HEK293 (cell line): ENCODE measurements around the gene CDC20.

Experiments
- CTCF ChIA-PET: fragments of 350-600 bp; formaldehyde crosslinking; extraction: SDS; loops from one replicate; lab custom pipeline; 2021; ENCODE audit warnings: antibody characterized with exemption; lab: Yijun Ruan, JAX
- POLR2A ChIA-PET: fragments of 300-600 bp; formaldehyde crosslinking; extraction: SDS; loops from one replicate; lab custom pipeline; 2020; ENCODE audit warnings: antibody characterized with exemption, inconsistent platforms; lab: Yijun Ruan, JAX
- H3K27ac ChIP-seq: fragments of 200-500 bp; sonication (Bioruptor generic); 2 replicates; pipeline ENCODE4 v1.5.1; 2014; ENCODE audit warnings: low read depth, low read length, control low read depth, inconsistent platforms; ENCODE audit errors: extremely low read depth
- H3K36me3 ChIP-seq, 2 experiments: fragments of 200-500 bp in 1 of 2; sonication (Bioruptor generic) in 1 of 2; 1 replicate in 1 of 2; 2 replicates in 1 of 2; pipeline ENCODE4 v1.5.1; 2014 to 2017; ENCODE audit warnings: inconsistent platforms in 2 of 2, low read length in 2 of 2; ENCODE audit not compliant: control insufficient read depth in 2 of 2, insufficient read depth in 1 of 2
- H3K4me1 ChIP-seq: fragments of 200-500 bp; sonication (Bioruptor generic); 2 replicates; pipeline ENCODE4 v1.5.1; 2014; ENCODE audit warnings: mild to moderate bottlenecking, low read length, inconsistent platforms; ENCODE audit not compliant: control insufficient read depth, insufficient read depth
- H3K4me3 ChIP-seq: 2 replicates; pipeline ENCODE4 v1.5.1; 2011; ENCODE audit warnings: low read depth, mild to moderate bottlenecking, control low read depth, low read length, moderate library complexity
- H3K9me3 ChIP-seq: fragments of 200-500 bp; sonication (Bioruptor generic); 2 replicates; pipeline ENCODE4 v1.5.1; 2014; ENCODE audit warnings: low read depth, low read length, inconsistent platforms; ENCODE audit not compliant: control insufficient read depth, insufficient read depth
- GFI1B ChIP-seq: fragments of 450-650 bp; formaldehyde crosslinking; IDR thresholded peaks from 2 replicates; pipeline ENCODE4 v1.5.1; 2016; ENCODE audit warnings: missing biosample characterization, missing genetic modification characterization
- KLF1 ChIP-seq: fragments of 450-650 bp; formaldehyde crosslinking; IDR thresholded peaks from 2 replicates; pipeline ENCODE4 v1.5.1; 2016; ENCODE audit warnings: missing biosample characterization, missing genetic modification characterization
- KLF16 ChIP-seq: fragments of 450-650 bp; formaldehyde crosslinking; IDR thresholded peaks from 2 replicates; pipeline ENCODE4 v1.5.1; 2017; ENCODE audit warnings: missing biosample characterization, missing genetic modification characterization
- MZF1 ChIP-seq: fragments of 450-650 bp; formaldehyde crosslinking; IDR thresholded peaks from 2 replicates; pipeline ENCODE4 v1.5.1; 2017; ENCODE audit warnings: missing biosample characterization, missing genetic modification characterization, borderline replicate concordance
- OSR2 ChIP-seq: fragments of 450-650 bp; formaldehyde crosslinking; IDR thresholded peaks from 2 replicates; pipeline ENCODE4 v1.5.1; 2016; ENCODE audit warnings: missing biosample characterization, missing genetic modification characterization
- OVOL3 ChIP-seq: fragments of 450-650 bp; formaldehyde crosslinking; IDR thresholded peaks from 2 replicates; pipeline ENCODE4 v1.5.1; 2016; ENCODE audit warnings: missing biosample characterization, missing genetic modification characterization
- SP2 ChIP-seq: fragments of 450-650 bp; formaldehyde crosslinking; IDR thresholded peaks from 2 replicates; pipeline ENCODE4 v1.5.1; 2016; ENCODE audit warnings: missing biosample characterization, missing genetic modification characterization
- WT1 ChIP-seq: fragments of 450-650 bp; formaldehyde crosslinking; IDR thresholded peaks from 2 replicates; pipeline ENCODE4 v1.5.1; 2016; ENCODE audit warnings: missing biosample characterization, missing genetic modification characterization
- ZBTB17 ChIP-seq: fragments of 450-650 bp; formaldehyde crosslinking; IDR thresholded peaks from 2 replicates; pipeline ENCODE4 v1.5.1; 2016; ENCODE audit warnings: missing biosample characterization, missing genetic modification characterization
- ZEB2 ChIP-seq: fragments of 450-650 bp; formaldehyde crosslinking; IDR thresholded peaks from 2 replicates; pipeline ENCODE4 v1.5.1; 2016; ENCODE audit warnings: missing biosample characterization, missing genetic modification characterization
- ZFP69B ChIP-seq: fragments of 450-650 bp; formaldehyde crosslinking; IDR thresholded peaks from 2 replicates; pipeline ENCODE4 v1.5.1; 2016; ENCODE audit warnings: missing biosample characterization, missing genetic modification characterization
- ZNF114 ChIP-seq: fragments of 450-650 bp; formaldehyde crosslinking; IDR thresholded peaks from 2 replicates; pipeline ENCODE4 v1.5.0; 2017; ENCODE audit warnings: missing biosample characterization, missing genetic modification characterization
- ZNF19 ChIP-seq: fragments of 450-650 bp; formaldehyde crosslinking; IDR thresholded peaks from 2 replicates; pipeline ENCODE4; 2016; ENCODE audit warnings: missing biosample characterization, missing genetic modification characterization, low read depth
- ZNF2 ChIP-seq: fragments of 450-650 bp; formaldehyde crosslinking; IDR thresholded peaks from 2 replicates; pipeline ENCODE4 v1.5.1; 2016; ENCODE audit warnings: missing biosample characterization, missing genetic modification characterization
- ZNF202 ChIP-seq: fragments of 450-650 bp; formaldehyde crosslinking; IDR thresholded peaks from 2 replicates; pipeline ENCODE4 v1.5.1; 2016; ENCODE audit warnings: missing biosample characterization, missing genetic modification characterization, borderline replicate concordance
- ZNF211 ChIP-seq: fragments of 450-650 bp; formaldehyde crosslinking; IDR thresholded peaks from 2 replicates; pipeline ENCODE4 v1.5.1; 2016; ENCODE audit warnings: low read depth, missing biosample characterization, missing genetic modification characterization
- ZNF223 ChIP-seq: fragments of 450-650 bp; formaldehyde crosslinking; IDR thresholded peaks from 2 replicates; pipeline ENCODE4 v1.5.1; 2016; ENCODE audit warnings: missing biosample characterization, missing genetic modification characterization
- ZNF24 ChIP-seq: fragments of 450-650 bp; formaldehyde crosslinking; IDR thresholded peaks from 2 replicates; pipeline ENCODE4 v1.5.1; 2016; ENCODE audit warnings: missing biosample characterization, missing genetic modification characterization
- ZNF292 ChIP-seq: fragments of 450-650 bp; formaldehyde crosslinking; IDR thresholded peaks from 2 replicates; pipeline ENCODE4 v1.5.1; 2016; ENCODE audit warnings: low read depth, missing biosample characterization, missing genetic modification characterization, borderline replicate concordance
- ZNF324 ChIP-seq: fragments of 450-650 bp; formaldehyde crosslinking; IDR thresholded peaks from 2 replicates; pipeline ENCODE4 v1.5.1; 2016; ENCODE audit warnings: missing biosample characterization, missing genetic modification characterization
- ZNF366 ChIP-seq: fragments of 450-650 bp; formaldehyde crosslinking; conservative IDR thresholded peaks from 2 replicates; pipeline ENCODE4 v1.5.1; 2016; ENCODE audit warnings: missing biosample characterization, missing genetic modification characterization
- ZNF473 ChIP-seq: fragments of 450-650 bp; formaldehyde crosslinking; IDR thresholded peaks from 2 replicates; pipeline ENCODE4 v1.5.1; 2017; ENCODE audit warnings: missing biosample characterization, missing genetic modification characterization
- ZNF658 ChIP-seq: fragments of 450-650 bp; formaldehyde crosslinking; IDR thresholded peaks from 2 replicates; pipeline ENCODE4; 2016; ENCODE audit warnings: missing biosample characterization, missing genetic modification characterization
- ZNF843 ChIP-seq: fragments of 450-650 bp; formaldehyde crosslinking; IDR thresholded peaks from 2 replicates; pipeline ENCODE4 v1.5.1; 2016; ENCODE audit warnings: missing biosample characterization, missing genetic modification characterization
- ZSCAN16 ChIP-seq: fragments of 450-650 bp; formaldehyde crosslinking; IDR thresholded peaks from 2 replicates; pipeline ENCODE4 v1.5.1; 2016; ENCODE audit warnings: missing biosample characterization, missing genetic modification characterization
- TF ChIP-seq, protein P1 (sequence below): fragments of 450-650 bp; formaldehyde crosslinking; conservative IDR thresholded peaks from 2 replicates; pipeline ENCODE4 v1.5.1; 2016; ENCODE audit warnings: low read depth, missing biosample characterization, missing genetic modification characterization
- TF ChIP-seq, protein P2 (sequence below): fragments of 450-650 bp; formaldehyde crosslinking; IDR thresholded peaks from 2 replicates; pipeline ENCODE4 v1.5.1; 2017; ENCODE audit warnings: missing biosample characterization, missing genetic modification characterization
- TF ChIP-seq, protein P3 (sequence below): fragments of 450-650 bp; IDR thresholded peaks from 2 replicates; pipeline ENCODE4 v1.5.1; 2018; ENCODE audit warnings: missing biosample characterization, mild to moderate bottlenecking, missing genetic modification characterization

Gene CDC20

DNA sequence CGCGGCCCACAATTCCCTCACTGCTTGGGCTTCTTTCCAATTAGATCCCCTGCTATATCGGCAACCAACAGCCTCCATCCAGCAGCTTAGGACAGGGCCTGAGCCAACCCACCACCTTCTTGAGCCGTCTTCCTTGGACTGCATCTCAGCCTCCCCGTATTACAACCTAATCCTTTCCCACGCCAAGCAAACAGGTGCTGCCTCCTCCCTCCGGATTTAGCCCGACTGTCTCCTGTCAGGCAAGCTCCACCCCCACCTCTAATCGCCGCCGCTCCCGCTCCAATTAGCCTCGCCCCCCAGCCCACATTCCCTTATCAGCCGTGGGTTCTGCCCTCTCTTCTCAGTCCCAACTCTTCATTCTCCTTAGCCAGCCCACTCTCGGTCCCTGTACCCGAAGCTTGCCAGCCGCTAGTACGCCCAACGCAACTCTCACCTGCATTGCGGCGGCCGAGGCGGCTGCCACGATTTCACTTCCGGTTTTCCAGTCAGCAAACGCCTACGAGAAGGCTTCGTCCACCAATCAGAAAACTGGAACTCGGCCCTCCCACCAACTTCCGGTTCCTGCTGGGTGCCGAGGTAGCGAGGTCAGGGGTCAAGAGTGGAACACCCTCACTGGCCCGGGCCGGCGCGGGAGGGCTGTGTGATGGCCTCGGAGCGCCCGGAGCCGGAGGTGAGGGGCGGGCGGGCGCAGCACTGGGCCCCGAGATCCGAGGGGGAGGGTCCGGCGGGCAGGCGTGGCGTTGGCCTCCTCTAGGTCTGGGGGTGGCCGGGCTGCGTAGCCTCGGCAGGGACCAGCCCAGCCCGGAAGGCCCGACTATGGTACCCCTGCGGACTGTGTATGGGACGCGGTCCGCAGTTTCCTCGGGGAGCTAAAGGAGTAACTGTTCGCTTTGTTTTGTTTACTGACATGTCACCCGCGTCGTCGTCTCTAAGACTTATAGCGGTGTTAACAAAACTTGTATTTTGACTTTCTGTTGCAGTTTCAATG is 30.8 kb downstream of the CDC20 start, which contains the start of the genes MED8 and SZT2 (continued):
- peak; percentile 91 for TF ChIP-seq KLF16 (tag by site-specific recombination)
- TF ChIP-seq, protein P1, sequence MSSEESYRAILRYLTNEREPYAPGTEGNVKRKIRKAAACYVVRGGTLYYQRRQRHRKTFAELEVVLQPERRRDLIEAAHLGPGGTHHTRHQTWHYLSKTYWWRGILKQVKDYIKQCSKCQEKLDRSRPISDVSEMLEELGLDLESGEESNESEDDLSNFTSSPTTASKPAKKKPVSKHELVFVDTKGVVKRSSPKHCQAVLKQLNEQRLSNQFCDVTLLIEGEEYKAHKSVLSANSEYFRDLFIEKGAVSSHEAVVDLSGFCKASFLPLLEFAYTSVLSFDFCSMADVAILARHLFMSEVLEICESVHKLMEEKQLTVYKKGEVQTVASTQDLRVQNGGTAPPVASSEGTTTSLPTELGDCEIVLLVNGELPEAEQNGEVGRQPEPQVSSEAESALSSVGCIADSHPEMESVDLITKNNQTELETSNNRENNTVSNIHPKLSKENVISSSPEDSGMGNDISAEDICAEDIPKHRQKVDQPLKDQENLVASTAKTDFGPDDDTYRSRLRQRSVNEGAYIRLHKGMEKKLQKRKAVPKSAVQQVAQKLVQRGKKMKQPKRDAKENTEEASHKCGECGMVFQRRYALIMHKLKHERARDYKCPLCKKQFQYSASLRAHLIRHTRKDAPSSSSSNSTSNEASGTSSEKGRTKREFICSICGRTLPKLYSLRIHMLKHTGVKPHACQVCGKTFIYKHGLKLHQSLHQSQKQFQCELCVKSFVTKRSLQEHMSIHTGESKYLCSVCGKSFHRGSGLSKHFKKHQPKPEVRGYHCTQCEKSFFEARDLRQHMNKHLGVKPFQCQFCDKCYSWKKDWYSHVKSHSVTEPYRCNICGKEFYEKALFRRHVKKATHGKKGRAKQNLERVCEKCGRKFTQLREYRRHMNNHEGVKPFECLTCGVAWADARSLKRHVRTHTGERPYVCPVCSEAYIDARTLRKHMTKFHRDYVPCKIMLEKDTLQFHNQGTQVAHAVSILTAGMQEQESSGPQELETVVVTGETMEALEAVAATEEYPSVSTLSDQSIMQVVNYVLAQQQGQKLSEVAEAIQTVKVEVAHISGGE (tag by site-specific recombination): peak; percentile 90
- no peak for TF ChIP-seq ZFP69B (tag by site-specific recombination)
- no peak for TF ChIP-seq ZNF292 (tag by site-specific recombination)
- no peak for TF ChIP-seq ZNF223 (tag by site-specific recombination)
- TF ChIP-seq ZNF658 (tag by site-specific recombination): no peak
- no peak for TF ChIP-seq ZNF211 (tag by site-specific recombination)
- peak; percentile 35 for TF ChIP-seq ZNF2 (tag by site-specific recombination)
- peak; percentile 98 for TF ChIP-seq SP2 (tag by site-specific recombination)

DNA sequence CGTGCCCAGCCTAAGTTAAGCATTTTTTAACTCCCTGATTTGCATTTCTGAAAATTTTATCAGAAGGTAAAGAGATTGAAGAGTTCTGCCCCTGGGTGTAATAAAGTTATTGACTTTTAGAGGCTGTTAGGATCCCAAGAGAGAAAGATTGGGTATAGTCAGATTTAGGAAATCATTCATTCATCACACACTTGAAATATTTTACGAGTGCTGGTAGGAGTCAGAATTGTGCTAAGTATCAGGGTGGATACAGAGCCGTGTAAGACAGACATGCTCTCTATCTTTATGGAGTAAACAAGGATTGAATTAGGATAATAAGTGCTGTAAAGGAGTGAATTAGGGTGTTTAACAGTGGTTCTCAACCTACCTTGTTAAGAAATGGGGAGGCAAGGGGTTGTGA is 33.9 kb downstream of the CDC20 start:
- no peaks in the 10 kb centered on the region for H3K9me3 ChIP-seq
- H3K4me3 ChIP-seq: no peak overlapping the region
- H3K4me1 ChIP-seq: peaks cover 11% of the 10 kb centered on the region
- H3K27ac ChIP-seq: no peak overlapping the region
- peaks cover 0 to 9% of the 10 kb centered on the region in 2 experiments; a peak in 2 of 3 replicates for H3K36me3 ChIP-seq
- POLR2A ChIA-PET: interaction anchor here (0.6 to 0.7 kb wide), 4 partner anchors 7 to 417 kb away, joined by 4 to 8 read pairs (median 6); no protein-coding TSS in a partner anchor
- CTCF ChIA-PET: interaction anchor here (0.7 kb wide), 1 partner anchor 867 kb away, joined by 3 read pairs; no protein-coding TSS in a partner anchor
- TF ChIP-seq GFI1B (0 out of 2 replicates have a peak, but pooled peaks have one; percentile 35), ZNF843 (tag by site-specific recombination) (peak; percentile 48; the same call in 1 of the 2 replicates), ZEB2 (tag by site-specific recombination) (no peak), WT1 (tag by site-specific recombination) (peak; percentile 35; the same call in 1 of the 2 replicates), ZNF223 (tag by site-specific recombination) (no peak), ZNF473 (tag by site-specific recombination) (no peak), KLF1 (tag by site-specific recombination) (peak; percentile 36; the same call in 1 of the 2 replicates), ZNF202 (tag by site-specific recombination) (no peak), ZNF366 (no peak), MZF1 (tag by site-specific recombination) (no peak), ZNF114 (tag by site-specific recombination) (no peak), OSR2 (tag by site-specific recombination) (peak; percentile 69; the same call in 1 of the 2 replicates), ZNF324 (tag by site-specific recombination) (no peak), ZSCAN16 (tag by site-specific recombination) (no peak), ZNF24 (0 out of 2 replicates have a peak, but pooled peaks have one; percentile 37), OVOL3 (tag by site-specific recombination) (peak; percentile 40; the same call in 1 of the 2 replicates), ZNF19 (tag by site-specific recombination) (no peak), ZBTB17 (no peak)
- TF ChIP-seq, protein P2, sequence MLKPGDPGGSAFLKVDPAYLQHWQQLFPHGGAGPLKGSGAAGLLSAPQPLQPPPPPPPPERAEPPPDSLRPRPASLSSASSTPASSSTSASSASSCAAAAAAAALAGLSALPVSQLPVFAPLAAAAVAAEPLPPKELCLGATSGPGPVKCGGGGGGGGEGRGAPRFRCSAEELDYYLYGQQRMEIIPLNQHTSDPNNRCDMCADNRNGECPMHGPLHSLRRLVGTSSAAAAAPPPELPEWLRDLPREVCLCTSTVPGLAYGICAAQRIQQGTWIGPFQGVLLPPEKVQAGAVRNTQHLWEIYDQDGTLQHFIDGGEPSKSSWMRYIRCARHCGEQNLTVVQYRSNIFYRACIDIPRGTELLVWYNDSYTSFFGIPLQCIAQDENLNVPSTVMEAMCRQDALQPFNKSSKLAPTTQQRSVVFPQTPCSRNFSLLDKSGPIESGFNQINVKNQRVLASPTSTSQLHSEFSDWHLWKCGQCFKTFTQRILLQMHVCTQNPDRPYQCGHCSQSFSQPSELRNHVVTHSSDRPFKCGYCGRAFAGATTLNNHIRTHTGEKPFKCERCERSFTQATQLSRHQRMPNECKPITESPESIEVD (tag by site-specific recombination): peak; percentile 38; the same call in 1 of the 2 replicates
- TF ChIP-seq, protein P3, sequence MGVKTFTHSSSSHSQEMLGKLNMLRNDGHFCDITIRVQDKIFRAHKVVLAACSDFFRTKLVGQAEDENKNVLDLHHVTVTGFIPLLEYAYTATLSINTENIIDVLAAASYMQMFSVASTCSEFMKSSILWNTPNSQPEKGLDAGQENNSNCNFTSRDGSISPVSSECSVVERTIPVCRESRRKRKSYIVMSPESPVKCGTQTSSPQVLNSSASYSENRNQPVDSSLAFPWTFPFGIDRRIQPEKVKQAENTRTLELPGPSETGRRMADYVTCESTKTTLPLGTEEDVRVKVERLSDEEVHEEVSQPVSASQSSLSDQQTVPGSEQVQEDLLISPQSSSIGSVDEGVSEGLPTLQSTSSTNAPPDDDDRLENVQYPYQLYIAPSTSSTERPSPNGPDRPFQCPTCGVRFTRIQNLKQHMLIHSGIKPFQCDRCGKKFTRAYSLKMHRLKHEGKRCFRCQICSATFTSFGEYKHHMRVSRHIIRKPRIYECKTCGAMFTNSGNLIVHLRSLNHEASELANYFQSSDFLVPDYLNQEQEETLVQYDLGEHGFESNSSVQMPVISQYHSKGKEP (tag by site-specific recombination): 0 out of 2 replicates have a peak, but pooled peaks have one; percentile 45
